Left ventricle myocardium inferior (tissue), 1 donor: ENCODE data around the gene AGBL4. TPM values are rescaled to one million over a fixed set of nuclear protein-coding genes. Genes with fewer than 3 reads are reported as not detected.
"Not testable (repeated sequence)": the region's sequence is repeated elsewhere in the genome, so short reads cannot be mapped to it uniquely, and the experiment has no call there.

ENCODE experiments used
- DNase-seq: peaks from one replicate; pipeline ENCODE4 v3.0.0-alpha.2; 2020
- H3K27ac ChIP-seq: fragments of 200-600 bp; replicated peaks from 2 replicates; pipeline ENCODE4 v1.8.0; 2021
- H3K27me3 ChIP-seq: fragments of 200-600 bp; 2 replicates; pipeline ENCODE4 v1.8.0; 2021; ENCODE audit warnings: low read depth
- H3K36me3 ChIP-seq: fragments of 200-600 bp; 2 replicates; pipeline ENCODE4 v1.8.0; 2021
- H3K4me1 ChIP-seq: fragments of 200-600 bp; 2 replicates; pipeline ENCODE4 v1.8.0; 2021
- H3K4me3 ChIP-seq: fragments of 200-600 bp; 2 replicates; pipeline ENCODE4 v1.8.0; 2021; ENCODE audit warnings: mild to moderate bottlenecking, moderate library complexity
- H3K9me3 ChIP-seq: fragments of 200-600 bp; replicated peaks from 2 replicates; pipeline ENCODE4 v1.8.0; 2021
- intact Hi-C: fragments of 100-400 bp; cut with micrococcal nuclease; formaldehyde crosslinking; loops from one replicate; pipeline ENCODE4 v1.11.0; 2022
- total RNA-seq: library from RNA; stranded (reverse); fragmentation: NEBNext Ultra II Directional; extraction: Animal tissue kit (Norgen Biotek cat#: 25700); gene quantifications from one replicate; pipeline ENCODE4 v1.2.1, GENCODE V29; 2021
- TF ChIP-seq, protein P1 (sequence below): fragments of 200-600 bp; IDR thresholded peaks from 2 replicates; pipeline ENCODE4 v1.8.0; 2021; ENCODE audit warnings: antibody characterized with exemption, mild to moderate bottlenecking, borderline replicate concordance
- donor health status: DM: no; HTN: yes; CAD: no; lungs with severe emphysema.

Gene AGBL4
- total RNA-seq, 1 donor from 2014 or later, result 0.38 TPM

DNA sequence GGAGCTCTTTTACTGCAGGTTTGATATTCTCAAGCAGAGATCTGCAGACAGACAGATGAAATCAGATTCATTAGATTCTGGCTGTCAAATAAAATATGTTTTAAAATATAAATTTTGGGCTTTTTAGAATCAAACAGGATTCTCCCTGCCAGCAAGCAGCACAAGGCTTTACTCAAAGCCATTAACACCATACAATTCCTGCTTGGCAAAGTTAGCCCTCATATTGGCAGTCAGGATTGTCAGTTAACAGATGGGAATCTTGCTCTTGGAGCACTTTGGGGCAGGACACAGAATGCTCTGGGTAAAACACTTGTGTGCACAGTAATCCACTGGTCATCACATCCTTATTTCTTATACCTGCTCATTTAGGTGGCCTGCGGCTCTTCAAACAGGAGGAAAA is 686.5 kb downstream of the AGBL4 start:
- H3K27me3 ChIP-seq, result no peaks in the 10 kb centered on the region
- no peaks in the 10 kb centered on the region for H3K36me3 ChIP-seq
- no peak overlapping the region for H3K27ac ChIP-seq
- TF ChIP-seq, protein P1, sequence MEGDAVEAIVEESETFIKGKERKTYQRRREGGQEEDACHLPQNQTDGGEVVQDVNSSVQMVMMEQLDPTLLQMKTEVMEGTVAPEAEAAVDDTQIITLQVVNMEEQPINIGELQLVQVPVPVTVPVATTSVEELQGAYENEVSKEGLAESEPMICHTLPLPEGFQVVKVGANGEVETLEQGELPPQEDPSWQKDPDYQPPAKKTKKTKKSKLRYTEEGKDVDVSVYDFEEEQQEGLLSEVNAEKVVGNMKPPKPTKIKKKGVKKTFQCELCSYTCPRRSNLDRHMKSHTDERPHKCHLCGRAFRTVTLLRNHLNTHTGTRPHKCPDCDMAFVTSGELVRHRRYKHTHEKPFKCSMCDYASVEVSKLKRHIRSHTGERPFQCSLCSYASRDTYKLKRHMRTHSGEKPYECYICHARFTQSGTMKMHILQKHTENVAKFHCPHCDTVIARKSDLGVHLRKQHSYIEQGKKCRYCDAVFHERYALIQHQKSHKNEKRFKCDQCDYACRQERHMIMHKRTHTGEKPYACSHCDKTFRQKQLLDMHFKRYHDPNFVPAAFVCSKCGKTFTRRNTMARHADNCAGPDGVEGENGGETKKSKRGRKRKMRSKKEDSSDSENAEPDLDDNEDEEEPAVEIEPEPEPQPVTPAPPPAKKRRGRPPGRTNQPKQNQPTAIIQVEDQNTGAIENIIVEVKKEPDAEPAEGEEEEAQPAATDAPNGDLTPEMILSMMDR, result no peak
- no peak for DNase-seq
- no peak overlapping the region for H3K4me3 ChIP-seq
- H3K4me1 ChIP-seq, result no peaks in the 10 kb centered on the region
- H3K9me3 ChIP-seq, result no peaks in the 10 kb centered on the region
- intact Hi-C loops, result no loop called here

DNA sequence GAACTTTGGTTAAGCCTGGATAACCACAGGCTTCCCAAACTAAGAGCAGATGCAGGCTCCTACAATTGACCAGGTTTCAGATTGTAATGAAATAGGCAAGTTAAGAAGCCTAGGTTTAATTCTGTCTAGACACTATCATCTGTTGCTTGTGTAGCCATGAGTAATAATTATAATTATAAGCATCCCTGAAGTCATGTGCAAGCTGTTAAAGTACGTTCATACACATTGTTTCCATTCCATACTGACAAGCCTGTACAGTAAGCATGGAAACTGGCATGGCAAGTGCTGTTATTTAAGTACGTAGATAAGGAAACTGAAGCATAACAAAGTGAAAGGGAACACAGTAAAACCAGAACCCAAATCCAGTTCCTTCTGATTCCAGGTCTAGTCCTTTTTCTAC is 689.8 kb downstream of the AGBL4 start:
- Histone ChIP-seq H3K9me3 (no peaks in the 10 kb centered on the region), H3K27ac (no peak overlapping the region), H3K36me3 (no peaks in the 10 kb centered on the region), H3K4me1 (no peaks in the 10 kb centered on the region), H3K4me3 (no peak overlapping the region), H3K27me3 (no peaks in the 10 kb centered on the region)
- TF ChIP-seq, protein P1, result no peak
- intact Hi-C loops, result no loop called here
- no peak for DNase-seq

DNA sequence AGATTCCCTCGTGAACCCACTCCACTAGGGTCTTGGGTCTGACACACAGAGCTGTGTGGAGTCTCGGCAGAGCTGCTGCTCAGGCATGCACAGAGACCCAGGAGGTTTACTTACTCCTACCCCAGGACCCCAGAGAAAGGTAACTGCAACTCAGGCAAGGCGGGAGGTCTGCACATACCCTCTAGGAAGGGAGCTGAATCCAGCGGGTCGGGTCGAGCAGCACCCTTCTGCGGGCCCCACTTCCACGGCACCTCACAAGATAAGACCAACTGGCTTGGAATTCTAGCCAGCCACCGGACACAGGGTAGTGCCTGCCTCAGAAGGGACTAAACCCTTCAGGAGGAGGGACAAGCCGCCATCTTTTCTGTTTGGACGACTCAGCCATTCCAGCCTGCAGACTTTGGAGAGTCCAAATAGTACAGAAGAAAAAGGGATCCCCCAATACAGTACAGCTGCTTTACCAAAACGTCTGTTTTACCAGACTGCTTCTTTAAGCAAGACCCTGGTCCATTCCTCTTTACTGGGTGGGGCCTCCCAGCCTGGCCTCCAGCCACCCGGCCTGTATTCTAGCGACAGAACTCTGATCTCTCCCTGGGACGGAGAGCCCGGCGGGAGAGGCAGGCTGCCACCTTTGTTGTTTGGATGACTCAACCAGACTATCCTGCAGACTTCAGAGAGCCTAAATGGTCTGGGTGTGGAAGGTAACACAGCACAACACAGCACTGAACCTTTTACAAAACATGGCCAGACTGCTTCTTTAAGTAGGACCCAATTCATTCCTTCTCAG is 692.5 kb downstream of the AGBL4 start:
- DNase-seq, result no peak
- H3K9me3 ChIP-seq, result no peaks in the 10 kb centered on the region
- intact Hi-C loops, result no loop called here
- H3K27me3 ChIP-seq, result no peaks in the 10 kb centered on the region
- H3K27ac ChIP-seq, result no peak overlapping the region
- H3K4me3 ChIP-seq, result no peak overlapping the region
- H3K36me3 ChIP-seq, result no peaks in the 10 kb centered on the region
- TF ChIP-seq, protein P1, result no peak
- H3K4me1 ChIP-seq, result no peaks in the 10 kb centered on the region

DNA sequence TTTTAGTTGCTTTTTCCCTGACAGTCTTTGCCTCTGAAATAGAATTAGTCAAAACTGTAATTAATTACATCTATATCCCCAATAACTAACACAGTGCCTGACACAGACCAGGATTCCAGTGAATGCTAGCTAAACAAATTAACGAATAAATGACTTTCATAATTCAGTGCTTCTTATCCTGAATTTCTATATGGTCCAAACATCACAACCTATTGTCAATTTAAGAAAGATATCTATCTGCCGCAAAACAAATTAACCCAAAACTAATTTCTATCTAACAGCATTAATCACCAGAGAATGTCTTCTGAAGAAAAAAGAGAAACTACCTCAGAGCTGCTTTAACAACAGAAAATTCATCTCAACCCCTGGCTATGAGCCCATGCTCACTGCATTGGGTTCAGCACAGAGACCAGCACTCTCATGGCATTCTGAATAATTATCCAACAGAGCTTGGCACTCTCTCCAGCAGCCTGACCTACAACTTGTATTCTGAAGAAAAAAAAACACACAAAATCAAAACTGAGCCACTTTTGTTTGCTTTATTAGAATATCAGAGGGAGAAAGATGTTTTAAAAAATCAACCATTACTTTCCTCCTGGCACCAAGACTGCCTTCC is 699.7 kb downstream of the AGBL4 start:
- H3K36me3 ChIP-seq, result no peaks in the 10 kb centered on the region
- intact Hi-C loops, result no loop called here
- no peak for DNase-seq
- H3K27me3 ChIP-seq, result no peaks in the 10 kb centered on the region
- H3K9me3 ChIP-seq, result no peaks in the 10 kb centered on the region
- TF ChIP-seq, protein P1, result no peak
- H3K4me3 ChIP-seq, result no peak overlapping the region
- no peaks in the 10 kb centered on the region for H3K4me1 ChIP-seq
- no peak overlapping the region for H3K27ac ChIP-seq

DNA sequence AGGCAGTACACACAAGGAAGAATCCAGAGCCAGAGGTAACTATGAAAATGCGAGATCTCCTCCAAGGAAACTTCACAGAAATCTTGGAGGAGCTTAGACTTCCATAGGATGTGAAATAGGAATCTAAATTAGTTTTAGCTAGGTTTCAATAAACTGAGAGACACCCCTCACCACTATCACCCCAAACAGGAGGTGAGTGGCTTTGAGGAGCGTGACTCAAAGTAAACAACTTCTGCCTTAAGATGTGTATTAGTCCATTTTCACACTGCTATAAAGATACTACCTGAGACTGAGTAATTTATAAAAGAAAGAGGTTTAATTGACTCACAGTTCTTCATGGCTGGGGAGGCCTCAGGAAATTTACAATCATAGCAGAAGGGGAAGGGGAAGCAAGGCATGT is 703.3 kb downstream of the AGBL4 start:
- H3K4me1 ChIP-seq, H3K27me3 ChIP-seq, H3K9me3 ChIP-seq, DNase-seq, intact Hi-C loops, H3K36me3 ChIP-seq, H3K4me3 ChIP-seq, H3K27ac ChIP-seq: not testable (repeated sequence)

DNA sequence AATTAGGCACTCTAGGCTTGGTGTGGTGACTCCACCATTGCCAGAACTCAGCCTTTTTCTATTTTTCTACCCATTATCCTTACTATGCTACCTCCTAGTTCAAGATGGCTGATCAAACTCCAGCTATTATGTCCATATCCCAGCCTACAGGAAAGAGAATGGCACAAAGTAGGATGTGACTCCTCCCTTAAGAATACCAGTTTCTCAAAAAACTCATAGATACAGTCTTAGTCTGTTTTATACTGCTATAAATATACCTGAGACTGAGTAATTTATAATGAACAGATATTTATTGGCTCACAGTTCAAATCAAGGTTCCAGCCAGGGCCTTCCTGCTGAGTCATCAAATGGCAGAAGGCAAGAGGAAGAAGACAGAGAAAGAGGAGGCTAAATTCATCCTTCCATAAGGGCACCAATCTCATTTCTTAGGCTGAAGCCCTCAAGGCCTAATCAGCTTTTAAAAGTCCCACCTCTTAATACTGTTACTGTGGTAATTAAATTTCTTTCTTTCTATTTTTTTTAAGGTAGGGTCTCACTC is 704.3 kb downstream of the AGBL4 start:
- H3K9me3 ChIP-seq, result peaks cover 5% of the 10 kb centered on the region
- no peaks in the 10 kb centered on the region for H3K36me3 ChIP-seq
- H3K27ac ChIP-seq, result no peak overlapping the region
- intact Hi-C loops, result no loop called here
- TF ChIP-seq, protein P1, result no peak
- H3K4me3 ChIP-seq, result no peak overlapping the region
- no peaks in the 10 kb centered on the region for H3K4me1 ChIP-seq
- no peaks in the 10 kb centered on the region for H3K27me3 ChIP-seq
- DNase-seq, result no peak
